ENCODE results near the gene MYB. TPM values are rescaled to one million over a fixed set of nuclear protein-coding genes. Genes with fewer than 3 reads are reported as not detected.
"Not testable (repeated sequence)": the region's sequence is repeated elsewhere in the genome, so short reads cannot be mapped to it uniquely, and the experiment has no call there.

MYB gene
- polyA plus RNA-seq, 1 experiment, result 0.06 TPM

DNA sequence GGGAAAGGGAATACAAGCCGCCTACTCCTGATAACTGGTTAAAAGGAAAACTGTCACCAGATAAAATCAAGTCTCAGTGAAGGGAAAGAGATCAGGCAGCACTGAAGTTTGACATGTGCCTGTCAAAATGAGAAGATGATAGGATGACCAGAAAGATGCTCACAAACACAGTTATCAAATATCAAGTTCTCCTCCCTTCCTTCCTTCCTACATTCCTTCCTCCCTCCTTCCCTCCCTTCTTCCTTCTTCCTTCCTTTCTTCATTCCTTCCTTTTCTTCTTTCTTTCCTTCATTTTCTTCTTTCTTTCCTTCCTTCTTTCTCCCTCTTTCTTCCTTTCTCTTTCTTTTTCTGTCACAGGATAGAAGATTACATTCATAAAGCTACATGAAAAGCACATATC is 55.2 kb downstream of the MYB start:
- TF ChIP-seq, protein P1, sequence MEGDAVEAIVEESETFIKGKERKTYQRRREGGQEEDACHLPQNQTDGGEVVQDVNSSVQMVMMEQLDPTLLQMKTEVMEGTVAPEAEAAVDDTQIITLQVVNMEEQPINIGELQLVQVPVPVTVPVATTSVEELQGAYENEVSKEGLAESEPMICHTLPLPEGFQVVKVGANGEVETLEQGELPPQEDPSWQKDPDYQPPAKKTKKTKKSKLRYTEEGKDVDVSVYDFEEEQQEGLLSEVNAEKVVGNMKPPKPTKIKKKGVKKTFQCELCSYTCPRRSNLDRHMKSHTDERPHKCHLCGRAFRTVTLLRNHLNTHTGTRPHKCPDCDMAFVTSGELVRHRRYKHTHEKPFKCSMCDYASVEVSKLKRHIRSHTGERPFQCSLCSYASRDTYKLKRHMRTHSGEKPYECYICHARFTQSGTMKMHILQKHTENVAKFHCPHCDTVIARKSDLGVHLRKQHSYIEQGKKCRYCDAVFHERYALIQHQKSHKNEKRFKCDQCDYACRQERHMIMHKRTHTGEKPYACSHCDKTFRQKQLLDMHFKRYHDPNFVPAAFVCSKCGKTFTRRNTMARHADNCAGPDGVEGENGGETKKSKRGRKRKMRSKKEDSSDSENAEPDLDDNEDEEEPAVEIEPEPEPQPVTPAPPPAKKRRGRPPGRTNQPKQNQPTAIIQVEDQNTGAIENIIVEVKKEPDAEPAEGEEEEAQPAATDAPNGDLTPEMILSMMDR (IDR thresholded peaks at IDR 0.05; ENCODE audit: insufficient read depth, low read depth, low read length), result no peak
- Histone ChIP-seq H3K4me3 (ENCODE audit: low read depth, low read length) (no peak overlapping the region), H3K36me3 (ENCODE audit: control insufficient read depth, insufficient read depth, low read length) (no peaks in the 10 kb centered on the region), H3K27me3 (ENCODE audit: control insufficient read depth, insufficient read depth, low read length) (0 out of 2 replicates have a peak, but pooled peaks cover 2% of the 10 kb centered on the region)
- no peak for DNase-seq (ENCODE audit: low read depth)
- ChIA-PET CTCF (interaction anchor here (0.7 kb wide), 1 partner anchor 9 kb away, joined by 3 read pairs; no protein-coding TSS in a partner anchor), POLR2A (no interaction called here)

DNA sequence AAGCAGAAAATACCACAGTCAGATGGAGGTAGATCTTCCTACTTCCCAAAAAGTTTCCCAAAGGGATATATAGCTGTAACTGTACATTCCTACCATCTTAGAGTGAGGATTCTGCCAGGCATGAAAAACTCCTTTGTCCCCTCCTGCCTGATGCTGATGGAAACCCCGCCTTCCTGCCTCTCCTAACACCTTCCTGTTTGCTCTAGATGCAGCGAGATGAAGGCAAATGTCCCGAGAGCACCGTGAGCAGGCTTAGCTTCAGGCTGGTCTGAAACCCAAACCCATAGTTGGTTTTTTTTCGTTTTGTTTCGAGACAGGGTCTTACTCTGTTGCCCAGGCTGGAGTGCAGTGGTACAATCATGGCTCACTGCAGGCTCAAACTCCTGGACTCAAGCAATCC is 55.6 kb downstream of the MYB start:
- DNase-seq (ENCODE audit: low read depth), result no peak
- H3K36me3 ChIP-seq (ENCODE audit: control insufficient read depth, insufficient read depth, low read length), result no peaks in the 10 kb centered on the region
- ChIA-PET CTCF (interaction anchor here (0.7 kb wide), 1 partner anchor 10 kb away, joined by 3 read pairs; no protein-coding TSS in a partner anchor), POLR2A (no interaction called here)
- TF ChIP-seq, protein P1 (IDR thresholded peaks at IDR 0.05; ENCODE audit: insufficient read depth, low read depth, low read length), result no peak
- no peak overlapping the region for H3K4me3 ChIP-seq (ENCODE audit: low read depth, low read length)
- 0 out of 2 replicates have a peak, but pooled peaks cover 2% of the 10 kb centered on the region for H3K27me3 ChIP-seq (ENCODE audit: control insufficient read depth, insufficient read depth, low read length)

DNA sequence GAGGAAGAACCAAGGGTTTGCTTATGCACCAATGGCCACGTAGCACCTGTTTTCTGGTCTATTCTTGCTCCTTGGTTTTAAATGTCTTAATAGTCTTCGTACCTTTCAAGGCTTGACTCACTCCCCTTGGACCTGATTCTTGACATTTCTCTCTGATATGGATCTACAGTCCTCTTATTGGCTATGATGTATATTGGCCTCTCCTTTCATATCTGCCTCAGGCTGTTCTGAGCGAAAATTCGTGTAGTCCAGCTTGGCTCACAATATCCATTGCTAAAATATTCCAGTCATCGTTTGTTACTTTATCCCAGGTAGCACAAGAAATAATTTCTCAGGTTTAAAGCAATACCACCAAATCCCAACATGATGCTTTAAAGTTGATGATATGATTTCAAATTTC is 59.6 kb downstream of the MYB start:
- DNase-seq (ENCODE audit: low read depth), result no peak
- TF ChIP-seq, protein P1 (IDR thresholded peaks at IDR 0.05; ENCODE audit: insufficient read depth, low read depth, low read length), result no peak
- Histone ChIP-seq H3K36me3 (ENCODE audit: control insufficient read depth, insufficient read depth, low read length) (no peaks in the 10 kb centered on the region), H3K4me3 (ENCODE audit: low read depth, low read length) (no peak overlapping the region), H3K27me3 (ENCODE audit: control insufficient read depth, insufficient read depth, low read length) (no peaks in the 10 kb centered on the region)
- ChIA-PET POLR2A (no interaction called here), CTCF (no interaction called here)

DNA sequence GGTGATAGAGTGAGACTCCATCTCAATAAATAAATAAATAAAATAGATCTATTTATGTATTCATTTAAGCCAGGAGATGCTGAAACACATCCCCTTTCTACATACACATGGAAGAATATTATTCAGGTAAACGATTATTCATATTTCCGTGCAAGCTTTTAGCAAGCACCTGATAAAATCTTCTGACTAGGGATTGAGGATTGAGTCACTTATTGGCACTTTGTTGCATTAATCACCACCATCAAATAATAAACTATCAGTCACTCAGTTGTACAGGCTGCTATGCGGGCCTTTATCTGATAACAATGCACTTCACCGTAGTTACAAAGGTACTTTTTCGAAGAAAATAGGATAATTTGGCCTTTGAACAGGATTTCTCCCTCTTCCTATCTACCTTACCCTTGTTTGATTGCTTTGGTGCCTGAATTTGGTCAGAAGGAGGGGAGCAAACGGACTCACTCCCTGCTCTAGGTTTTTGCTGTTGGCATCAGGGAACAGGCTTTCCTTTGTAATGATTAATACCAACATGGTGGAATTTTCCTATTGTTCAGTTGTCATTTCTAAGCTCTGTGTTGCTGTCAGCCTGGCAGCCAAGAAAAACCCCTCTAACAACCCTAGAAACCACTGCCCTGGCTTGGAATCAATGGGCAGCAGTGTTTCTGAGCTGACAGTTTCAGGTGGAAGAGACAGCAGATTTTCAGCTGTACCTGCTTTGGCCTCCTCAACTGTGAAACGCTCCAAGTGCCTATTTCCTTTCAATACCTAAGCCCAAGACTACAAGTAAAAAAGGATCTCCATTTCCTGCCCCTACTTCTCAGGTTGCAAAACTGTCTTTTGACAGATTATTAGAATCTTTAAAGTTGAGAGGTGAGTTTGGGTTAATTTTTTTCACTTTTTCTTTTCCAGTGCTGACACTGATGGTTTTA is 63.0 kb downstream of the MYB start:
- H3K27me3 ChIP-seq (ENCODE audit: control insufficient read depth, insufficient read depth, low read length), result no peaks in the 10 kb centered on the region
- no peak for DNase-seq (ENCODE audit: low read depth)
- no peaks in the 10 kb centered on the region for H3K36me3 ChIP-seq (ENCODE audit: control insufficient read depth, insufficient read depth, low read length)
- no peak overlapping the region for H3K4me3 ChIP-seq (ENCODE audit: low read depth, low read length)
- CTCF ChIA-PET, result interaction anchor here (1.0 to 1.4 kb wide), 2 partner anchors 14 to 207 kb away, joined by 3 to 4 read pairs; no protein-coding TSS in a partner anchor
- TF ChIP-seq, protein P1 (IDR thresholded peaks at IDR 0.05; ENCODE audit: insufficient read depth, low read depth, low read length), result no peak
- POLR2A ChIA-PET, result no interaction called here

DNA sequence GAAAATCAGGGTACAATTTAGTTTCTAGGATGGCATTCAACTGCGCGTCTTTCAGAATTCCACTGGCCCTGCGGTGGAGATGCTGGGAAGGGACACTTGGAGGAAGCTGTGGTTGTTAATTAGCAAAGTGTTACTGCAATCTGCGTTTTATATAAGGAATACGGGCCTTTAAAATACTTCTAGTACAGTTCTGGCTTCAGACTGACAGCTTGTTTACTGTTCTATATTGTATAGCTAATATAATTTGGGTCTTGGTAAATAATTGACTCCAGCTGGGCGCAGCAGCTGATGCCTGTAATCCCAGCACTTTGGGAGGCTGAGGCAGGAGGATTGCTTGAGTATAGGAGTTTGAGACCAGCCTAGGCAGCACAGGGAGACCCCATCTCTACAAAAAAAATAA is 63.7 kb downstream of the MYB start:
- CTCF ChIA-PET, result interaction anchor here (1.0 to 1.4 kb wide), 2 partner anchors 15 to 206 kb away, joined by 3 to 4 read pairs; no protein-coding TSS in a partner anchor

DNA sequence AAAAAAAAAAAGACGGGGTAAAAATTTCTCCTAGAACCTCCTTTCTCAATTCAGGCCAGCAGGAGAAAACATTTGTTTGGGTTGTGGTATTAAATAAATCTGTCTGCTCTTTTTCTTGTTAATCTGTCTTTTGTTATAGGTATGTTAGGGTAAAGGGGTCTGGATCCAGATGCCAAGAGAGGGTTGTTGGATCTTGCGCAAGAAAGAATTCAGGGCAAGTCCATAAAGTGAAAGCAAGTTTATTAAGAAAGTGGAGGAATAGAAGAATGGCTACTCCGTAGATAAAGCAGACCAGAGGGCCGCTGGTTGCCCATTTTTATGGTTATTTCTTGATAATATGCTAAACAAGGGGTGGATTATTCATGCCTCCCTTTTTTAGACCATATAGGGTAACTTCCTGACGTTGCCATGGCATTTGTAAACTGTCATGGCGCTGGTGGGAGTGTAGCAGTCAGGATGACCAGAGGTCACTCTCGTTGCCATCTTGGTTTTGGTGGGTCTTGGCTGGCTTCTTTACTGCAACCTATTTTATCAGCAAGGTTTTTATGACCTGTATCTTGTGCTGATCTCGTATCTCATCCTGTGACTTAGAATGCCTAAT is 65.4 kb downstream of the MYB start:
- POLR2A ChIA-PET; CTCF ChIA-PET; H3K36me3 ChIP-seq (ENCODE audit: control insufficient read depth, insufficient read depth, low read length): not testable (repeated sequence)

More for the DNA sequence above, 63.7 kb downstream of the MYB start:
- Histone ChIP-seq H3K4me3 (ENCODE audit: low read depth, low read length) (no peak overlapping the region), H3K27me3 (ENCODE audit: control insufficient read depth, insufficient read depth, low read length) (no peaks in the 10 kb centered on the region), H3K36me3 (ENCODE audit: control insufficient read depth, insufficient read depth, low read length) (no peaks in the 10 kb centered on the region)
- TF ChIP-seq, protein P1 (IDR thresholded peaks at IDR 0.05; ENCODE audit: insufficient read depth, low read depth, low read length), result no peak
- POLR2A ChIA-PET, result no interaction called here
- no peak for DNase-seq (ENCODE audit: low read depth)

More for the DNA sequence above, 65.4 kb downstream of the MYB start:
- not testable (repeated sequence) for H3K27me3 ChIP-seq (ENCODE audit: control insufficient read depth, insufficient read depth, low read length); H3K4me3 ChIP-seq (ENCODE audit: low read depth, low read length); DNase-seq (ENCODE audit: low read depth)

Measured in BJ (cell line).